A549 (cell line): ENCODE measurements around the gene JPH2. TPM values are rescaled to one million over a fixed set of nuclear protein-coding genes. Genes with fewer than 3 reads are reported as not detected.

Experiments
- ATAC-seq, 2 experiments: fragments of 200-7000 bp in 1 of 2; fragments of >200 bp in 1 of 2; cut with Nextera tagmentation in 1 of 2; cut with Tn5 transposase in 1 of 2; 3 replicates each; pipeline versions ENCODE4 v1.8.0 to v1.9.1; 2018 to 2020; ENCODE audit warnings: mild to moderate bottlenecking in 1 of 2, moderate library complexity in 1 of 2
- CTCF ChIA-PET: fragments of 300-600 bp; sonication (Branson Sonifier 250); formaldehyde crosslinking; extraction: SDS; loops from one replicate; lab custom pipeline; 2021; ENCODE audit warnings: antibody characterized with exemption, inconsistent platforms; lab: Yijun Ruan, JAX
- POLR2A ChIA-PET: fragments of 350-600 bp; formaldehyde crosslinking; extraction: SDS; loops from one replicate; lab custom pipeline; 2021; ENCODE audit warnings: antibody characterized with exemption, inconsistent platforms; lab: Yijun Ruan, JAX
- DNase-seq, 2 experiments: peaks; one replicate each; pipeline versions ENCODE4 v3.0.0 to v3.0.0-alpha.2; 2011 to 2016; ENCODE audit warnings: low read depth in 1 of 2, low spot score in 1 of 2
- FAIRE-seq: peaks from 2 replicates; lab custom pipeline; 2011; peaks lifted over from hg19 to GRCh38; lab: Jason Lieb, UNC
- H3K27ac ChIP-seq, 2 experiments: fragments of >200 bp; sonication (Bioruptor Twin); formaldehyde crosslinking; 3 replicates each; pipeline ENCODE4 v1.5.1; 2016 to 2017
- H3K4me1 ChIP-seq: fragments of >200 bp; sonication (Bioruptor Twin); formaldehyde crosslinking; 3 replicates; pipeline ENCODE4 v1.6.1; 2016
- H3K4me2 ChIP-seq: fragments of >200 bp; sonication (Bioruptor Twin); formaldehyde crosslinking; 3 replicates; pipeline ENCODE4 v1.6.1; 2016
- H3K4me3 ChIP-seq: fragments of >200 bp; sonication (Bioruptor Twin); formaldehyde crosslinking; 3 replicates; pipeline ENCODE4 v1.5.1; 2016
- H3K9me3 ChIP-seq: fragments of >200 bp; sonication (Bioruptor Twin); formaldehyde crosslinking; 3 replicates; pipeline ENCODE4 v1.6.1; 2016
- CBX2 ChIP-seq: fragments of 200-600 bp; sonication (generic); IDR thresholded peaks from 2 replicates; pipeline ENCODE4 v1.6.1; 2016; ENCODE audit warnings: low read depth, mild to moderate bottlenecking, borderline replicate concordance
- EP300 ChIP-seq, 2 experiments: fragments of >200 bp; sonication (Bioruptor Twin); formaldehyde crosslinking; IDR thresholded peaks; 2 replicates in 1 of 2; 3 replicates in 1 of 2; pipeline ENCODE4 v1.6.1; 2016 to 2017
- FOSB ChIP-seq: fragments of 250-450 bp; sonication (Bioruptor Pico); IDR thresholded peaks from 2 replicates; pipeline ENCODE4 v1.5.0; 2020; ENCODE audit warnings: mild to moderate bottlenecking, moderate library complexity
- FOSL2 ChIP-seq, 2 experiments: fragments of 450-650 bp in 1 of 2; fragments of >200 bp in 1 of 2; sonication (Bioruptor Twin) in 1 of 2; formaldehyde crosslinking; IDR thresholded peaks; 2 replicates each; pipeline versions ENCODE4 v1.5.0 to v1.6.1; 2016 to 2020; ENCODE audit warnings: mild to moderate bottlenecking in 1 of 2, moderate library complexity in 1 of 2
- HOXB13 ChIP-seq: fragments of 250-450 bp; sonication (Bioruptor Pico); IDR thresholded peaks from 2 replicates; pipeline ENCODE4 v1.5.0; 2020; ENCODE audit warnings: low read depth, mild to moderate bottlenecking, moderate library complexity
- KDM1A ChIP-seq: fragments of 200-600 bp; sonication (generic); IDR thresholded peaks from 2 replicates; pipeline ENCODE4 v1.6.1; 2016; ENCODE audit warnings: low read depth, mild to moderate bottlenecking
- RARB ChIP-seq: fragments of 250-450 bp; sonication (Bioruptor Pico); IDR thresholded peaks from 2 replicates; pipeline ENCODE4 v1.8.0; 2021; ENCODE audit warnings: mild to moderate bottlenecking, moderate library complexity
- RCOR1 ChIP-seq: fragments of 150-350 bp; IDR thresholded peaks from 2 replicates; pipeline ENCODE4 v1.6.1; 2014; ENCODE audit warnings: antibody characterized with exemption, low read length, low read depth
- RNF2 ChIP-seq: fragments of 200-600 bp; sonication (generic); IDR thresholded peaks from 2 replicates; pipeline ENCODE4 v1.6.1; 2016; ENCODE audit warnings: low read depth, mild to moderate bottlenecking, antibody characterized with exemption, moderate library complexity, borderline replicate concordance
- WGBS: methylation state at CpG from one replicate; pipeline ENCODE4 v1.1.6; 2017; ENCODE audit errors: missing lambda C conversion rate; 5-methylcytosine and 5-hydroxymethylcytosine counted together
- polyA plus RNA-seq, 4 experiments: library from polyadenylated mRNA; depleted of rRNA in 3 of 4; stranded (reverse); fragments of >200 nt; fragmentation: RNase III in 1 of 4; extraction: RNeasy Plus Mini Kit Qiagen cat#74134 plus additional on column Dnase treatment in 1 of 4; gene quantifications; 2 replicates in 3 of 4; 3 replicates in 1 of 4; pipeline ENCODE4 v1.2.3, GENCODE V29; 2011 to 2017
- TF ChIP-seq, protein P1 (sequence below): IDR thresholded peaks from 2 replicates; pipeline ENCODE4 v1.6.1; 2012
- TF ChIP-seq, protein P2 (sequence below): fragments of 200-600 bp; sonication (generic); IDR thresholded peaks from 2 replicates; pipeline ENCODE4 v1.6.1; 2016; ENCODE audit warnings: antibody characterized with exemption, mild to moderate bottlenecking, moderate library complexity
- TF ChIP-seq, protein P3 (sequence below): fragments of 150-350 bp; IDR thresholded peaks from 2 replicates; pipeline ENCODE4 v1.6.1; 2014; ENCODE audit warnings: low read depth, mild to moderate bottlenecking, low read length
- TF ChIP-seq, protein P4 (sequence below): IDR thresholded peaks from 2 replicates; pipeline ENCODE4 v1.6.1; 2012

JPH2 gene
- polyA plus RNA-seq, 2 of the 4 experiments (the other 2 are of a cell fraction) = 0.83 to 3.3 TPM

DNA sequence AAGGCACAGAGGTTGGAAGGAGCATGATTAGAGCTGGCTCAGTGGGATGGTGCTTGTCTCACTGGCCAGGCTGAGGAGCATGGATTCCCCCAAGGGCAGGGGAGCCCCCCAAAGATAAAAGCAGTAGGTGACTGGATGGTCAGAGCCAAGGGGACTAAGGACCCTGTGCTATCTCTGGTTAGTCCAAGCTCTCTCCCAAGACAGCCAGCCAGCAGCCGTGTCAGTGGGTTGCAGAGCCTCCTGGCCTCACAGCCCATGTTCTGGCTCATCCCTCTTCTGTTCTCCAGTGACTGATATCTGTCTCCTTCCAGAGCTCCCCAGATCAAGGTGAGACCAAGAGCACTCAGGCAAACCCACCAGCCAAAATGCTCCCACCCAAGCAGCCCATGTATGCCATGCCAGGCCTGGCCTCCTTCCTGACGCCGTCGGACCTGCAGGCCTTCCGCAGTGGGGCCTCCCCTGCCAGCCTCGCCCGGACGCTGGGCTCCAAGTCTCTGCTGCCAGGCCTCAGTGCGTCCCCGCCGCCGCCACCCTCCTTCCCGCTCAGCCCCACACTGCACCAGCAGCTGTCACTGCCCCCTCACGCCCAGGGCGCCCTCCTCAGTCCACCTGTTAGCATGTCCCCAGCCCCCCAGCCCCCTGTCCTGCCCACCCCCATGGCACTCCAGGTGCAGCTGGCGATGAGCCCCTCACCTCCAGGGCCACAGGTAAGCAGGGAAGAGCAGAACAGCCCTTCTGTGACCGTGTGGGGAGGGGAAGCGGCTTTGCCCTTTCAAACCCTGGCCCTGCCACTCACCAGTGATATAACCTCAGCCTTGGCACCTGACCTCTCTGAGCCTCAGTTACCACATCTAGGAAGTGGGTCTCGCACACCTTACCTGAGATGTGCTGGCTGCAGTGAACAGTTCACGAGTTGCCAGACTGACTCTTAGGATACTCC is 121.3 kb downstream of the JPH2 start:
- FAIRE-seq = no peak
- WGBS = 93% methylated on average over 18 of the region's 20 CpGs
- POLR2A ChIA-PET = no interaction called here
- H3K4me2 ChIP-seq = no peak overlapping the region
- ATAC-seq = no peak
- CTCF ChIA-PET = interaction anchor here (1.2 to 2.1 kb wide), 3 partner anchors 15 to 221 kb away, joined by 3 to 6 read pairs (median 6); no protein-coding TSS in a partner anchor
- peaks cover 3% of the 10 kb centered on the region; the same call in 1 of the 3 replicates for H3K9me3 ChIP-seq
- H3K4me1 ChIP-seq = no peaks in the 10 kb centered on the region
- TF ChIP-seq, protein P1, sequence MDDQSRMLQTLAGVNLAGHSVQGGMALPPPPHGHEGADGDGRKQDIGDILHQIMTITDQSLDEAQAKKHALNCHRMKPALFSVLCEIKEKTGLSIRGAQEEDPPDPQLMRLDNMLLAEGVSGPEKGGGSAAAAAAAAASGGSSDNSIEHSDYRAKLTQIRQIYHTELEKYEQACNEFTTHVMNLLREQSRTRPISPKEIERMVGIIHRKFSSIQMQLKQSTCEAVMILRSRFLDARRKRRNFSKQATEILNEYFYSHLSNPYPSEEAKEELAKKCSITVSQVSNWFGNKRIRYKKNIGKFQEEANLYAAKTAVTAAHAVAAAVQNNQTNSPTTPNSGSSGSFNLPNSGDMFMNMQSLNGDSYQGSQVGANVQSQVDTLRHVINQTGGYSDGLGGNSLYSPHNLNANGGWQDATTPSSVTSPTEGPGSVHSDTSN = no peak
- TF ChIP-seq FOSL2 (IDR thresholded peaks at IDR 0.05) (no peak), FOSL2 (CRISPR knock-in tag; IDR thresholded peaks at IDR 0.05) (no peak)
- H3K27ac ChIP-seq = no peak overlapping the region
- H3K4me3 ChIP-seq = no peak overlapping the region
- no peak for DNase-seq

DNA sequence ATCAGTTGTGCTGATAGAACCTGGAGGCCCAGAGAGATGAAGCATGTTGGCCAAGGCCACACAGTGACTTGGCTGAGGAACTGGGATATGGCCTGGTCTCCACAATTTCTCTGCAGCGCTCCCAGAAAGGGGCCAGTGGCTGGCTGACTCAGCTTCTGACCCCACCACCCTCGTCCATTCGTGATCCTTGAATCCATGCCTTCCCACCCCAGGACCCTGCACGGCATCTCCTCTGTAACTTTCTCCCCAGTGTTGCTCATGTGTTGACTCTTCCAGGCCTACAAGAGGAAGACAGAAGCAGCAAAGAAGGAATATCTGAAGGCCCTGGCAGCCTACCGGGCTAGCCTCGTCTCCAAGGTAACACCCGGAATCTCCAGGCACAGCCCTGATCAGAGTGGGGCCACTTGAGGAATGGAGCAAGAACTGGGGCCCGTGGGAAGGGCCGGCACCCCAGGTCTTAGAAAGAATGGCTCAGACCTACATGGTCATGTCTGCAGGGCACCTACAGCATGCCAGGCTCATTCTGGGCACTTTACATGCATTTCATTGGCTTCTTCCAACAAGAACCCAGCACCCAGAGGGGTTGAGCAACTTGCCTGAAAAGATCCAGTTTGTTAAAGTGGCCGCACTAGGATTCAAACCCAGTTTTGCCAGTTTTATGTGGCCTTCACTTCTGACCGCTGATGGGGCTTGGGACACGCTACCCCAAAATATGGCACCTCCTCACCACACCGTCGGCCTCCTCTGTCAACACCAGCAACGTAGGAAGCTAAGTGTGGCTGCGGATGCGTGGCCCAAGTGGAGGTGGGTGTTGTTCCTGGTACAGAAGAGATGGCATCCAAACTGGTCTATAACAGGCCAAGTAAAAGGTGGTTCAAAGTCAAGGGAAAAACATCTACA is 122.2 kb downstream of the JPH2 start:
- Histone ChIP-seq H3K27ac (no peak overlapping the region), H3K4me2 (no peak overlapping the region), H3K9me3 (peaks cover 3% of the 10 kb centered on the region; the same call in 1 of the 3 replicates), H3K4me3 (no peak overlapping the region), H3K4me1 (no peaks in the 10 kb centered on the region)
- FAIRE-seq = no peak
- TF ChIP-seq, protein P2, sequence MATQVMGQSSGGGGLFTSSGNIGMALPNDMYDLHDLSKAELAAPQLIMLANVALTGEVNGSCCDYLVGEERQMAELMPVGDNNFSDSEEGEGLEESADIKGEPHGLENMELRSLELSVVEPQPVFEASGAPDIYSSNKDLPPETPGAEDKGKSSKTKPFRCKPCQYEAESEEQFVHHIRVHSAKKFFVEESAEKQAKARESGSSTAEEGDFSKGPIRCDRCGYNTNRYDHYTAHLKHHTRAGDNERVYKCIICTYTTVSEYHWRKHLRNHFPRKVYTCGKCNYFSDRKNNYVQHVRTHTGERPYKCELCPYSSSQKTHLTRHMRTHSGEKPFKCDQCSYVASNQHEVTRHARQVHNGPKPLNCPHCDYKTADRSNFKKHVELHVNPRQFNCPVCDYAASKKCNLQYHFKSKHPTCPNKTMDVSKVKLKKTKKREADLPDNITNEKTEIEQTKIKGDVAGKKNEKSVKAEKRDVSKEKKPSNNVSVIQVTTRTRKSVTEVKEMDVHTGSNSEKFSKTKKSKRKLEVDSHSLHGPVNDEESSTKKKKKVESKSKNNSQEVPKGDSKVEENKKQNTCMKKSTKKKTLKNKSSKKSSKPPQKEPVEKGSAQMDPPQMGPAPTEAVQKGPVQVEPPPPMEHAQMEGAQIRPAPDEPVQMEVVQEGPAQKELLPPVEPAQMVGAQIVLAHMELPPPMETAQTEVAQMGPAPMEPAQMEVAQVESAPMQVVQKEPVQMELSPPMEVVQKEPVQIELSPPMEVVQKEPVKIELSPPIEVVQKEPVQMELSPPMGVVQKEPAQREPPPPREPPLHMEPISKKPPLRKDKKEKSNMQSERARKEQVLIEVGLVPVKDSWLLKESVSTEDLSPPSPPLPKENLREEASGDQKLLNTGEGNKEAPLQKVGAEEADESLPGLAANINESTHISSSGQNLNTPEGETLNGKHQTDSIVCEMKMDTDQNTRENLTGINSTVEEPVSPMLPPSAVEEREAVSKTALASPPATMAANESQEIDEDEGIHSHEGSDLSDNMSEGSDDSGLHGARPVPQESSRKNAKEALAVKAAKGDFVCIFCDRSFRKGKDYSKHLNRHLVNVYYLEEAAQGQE = no peak
- no peak for TF ChIP-seq EP300 (IDR thresholded peaks at IDR 0.05)
- TF ChIP-seq RCOR1 = no peak
- TF ChIP-seq FOSB (CRISPR knock-in tag) = no peak
- TF ChIP-seq RNF2 = no peak
- TF ChIP-seq, protein P3, sequence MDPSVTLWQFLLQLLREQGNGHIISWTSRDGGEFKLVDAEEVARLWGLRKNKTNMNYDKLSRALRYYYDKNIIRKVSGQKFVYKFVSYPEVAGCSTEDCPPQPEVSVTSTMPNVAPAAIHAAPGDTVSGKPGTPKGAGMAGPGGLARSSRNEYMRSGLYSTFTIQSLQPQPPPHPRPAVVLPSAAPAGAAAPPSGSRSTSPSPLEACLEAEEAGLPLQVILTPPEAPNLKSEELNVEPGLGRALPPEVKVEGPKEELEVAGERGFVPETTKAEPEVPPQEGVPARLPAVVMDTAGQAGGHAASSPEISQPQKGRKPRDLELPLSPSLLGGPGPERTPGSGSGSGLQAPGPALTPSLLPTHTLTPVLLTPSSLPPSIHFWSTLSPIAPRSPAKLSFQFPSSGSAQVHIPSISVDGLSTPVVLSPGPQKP = no peak
- TF ChIP-seq, protein P4, sequence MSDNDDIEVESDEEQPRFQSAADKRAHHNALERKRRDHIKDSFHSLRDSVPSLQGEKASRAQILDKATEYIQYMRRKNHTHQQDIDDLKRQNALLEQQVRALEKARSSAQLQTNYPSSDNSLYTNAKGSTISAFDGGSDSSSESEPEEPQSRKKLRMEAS = no peak
- TF ChIP-seq KDM1A = no peak
- no peak for TF ChIP-seq RARB (CRISPR knock-in tag)
- TF ChIP-seq HOXB13 = no peak
- TF ChIP-seq CBX2 = no peak
- 89% methylated on average over 17 of the region's 17 CpGs for WGBS
- ATAC-seq = no peak
- ChIA-PET POLR2A (no interaction called here), CTCF (interaction anchor here (1.2 to 2.1 kb wide), 2 partner anchors 16 to 220 kb away, joined by 3 to 6 read pairs; no protein-coding TSS in a partner anchor)
- DNase-seq = no peak

Other genes with a start within 250 kb of the JPH2 start
- 62.6 and 73.0 TPM in 2 replicates for gene OSER1, start 23.6 kb upstream of the JPH2 start, polyA plus RNA-seq (2011; rRNA removed)
- gene OSER1, start 23.6 kb upstream of the JPH2 start, polyA plus RNA-seq (2017; fragmentation: RNase III; extraction: RNeasy Plus Mini Kit Qiagen cat#74134 plus additional on column Dnase treatment) = 46.7 to 50.4 TPM (median 47.5 TPM) in 3 replicates
- gene GDAP1L1, start 60.1 kb upstream of the JPH2 start, polyA plus RNA-seq (2011; rRNA removed) = 0.06 and 0.16 TPM in 2 replicates
- gene GDAP1L1, start 60.1 kb upstream of the JPH2 start, polyA plus RNA-seq (2017; fragmentation: RNase III; extraction: RNeasy Plus Mini Kit Qiagen cat#74134 plus additional on column Dnase treatment) = 0.13 TPM in 1 of 3 replicates, not detected in the others
- 13.1 and 15.2 TPM in 2 replicates for gene FITM2, start 124.0 kb upstream of the JPH2 start, polyA plus RNA-seq (2011; rRNA removed)
- gene FITM2, start 124.0 kb upstream of the JPH2 start, polyA plus RNA-seq (2017; fragmentation: RNase III; extraction: RNeasy Plus Mini Kit Qiagen cat#74134 plus additional on column Dnase treatment) = 12.1 to 16.0 TPM (median 15.4 TPM) in 3 replicates
- 1.2 and 1.3 TPM in 2 replicates for gene R3HDML, start 149.9 kb upstream of the JPH2 start, polyA plus RNA-seq (2011; rRNA removed)
- gene R3HDML, start 149.9 kb upstream of the JPH2 start, polyA plus RNA-seq (2017; fragmentation: RNase III; extraction: RNeasy Plus Mini Kit Qiagen cat#74134 plus additional on column Dnase treatment) = 0.37 to 1.0 TPM (median 0.96 TPM) in 3 replicates
- gene HNF4A, start 168.5 kb upstream of the JPH2 start, polyA plus RNA-seq (2011; rRNA removed) = 20.0 and 23.0 TPM in 2 replicates
- 17.5 to 26.2 TPM (median 25.9 TPM) in 3 replicates for gene HNF4A, start 168.5 kb upstream of the JPH2 start, polyA plus RNA-seq (2017; fragmentation: RNase III; extraction: RNeasy Plus Mini Kit Qiagen cat#74134 plus additional on column Dnase treatment)